HG02981 (cell line): ENCODE data around the gene ATP5PB.

ENCODE experiments used
- ATAC-seq: cut with Tn5 transposase; IDR thresholded peaks from one replicate; pipeline ENCODE4 v1.9.1; 2021; ENCODE audit warnings: mild to moderate bottlenecking, moderate library complexity; ENCODE audit not compliant: unreplicated experiment

The ATP5PB gene

GRCh38 chr1:111504097-111504496 is 54.8 kb downstream of the ATP5PB start:
- ATAC-seq: no peak

- ATAC-seq: peak; percentile 46
Measured at GRCh38 chr1:111505641-111506119, 56.4 kb downstream of the ATP5PB start.

- no peak for ATAC-seq
Measured at GRCh38 chr1:111506561-111506960, 57.3 kb downstream of the ATP5PB start.

GRCh38 chr1:111507411-111508201 is 58.3 kb downstream of the ATP5PB start:
- ATAC-seq: peak; percentile 49

GRCh38 chr1:111509997-111510375 is 60.7 kb downstream of the ATP5PB start:
- no peak for ATAC-seq

- no peak for ATAC-seq
Measured at GRCh38 chr1:111511370-111511769, 62.1 kb downstream of the ATP5PB start.
